Keratinocyte (primary cell): ENCODE results near the gene PPM1M. TPM values are rescaled to one million over a fixed set of nuclear protein-coding genes. Genes with fewer than 3 reads are reported as not detected.

Source experiments
- DNase-seq: peaks from one replicate; pipeline ENCODE4 v3.0.0-alpha.2; 2011; ENCODE audit warnings: low read depth, missing footprints, low spot score
- FAIRE-seq: peaks from 2 replicates; lab custom pipeline; 2011; peaks lifted over from hg19 to GRCh38; lab: Jason Lieb, UNC
- H2AFZ ChIP-seq: 2 replicates; pipeline ENCODE4 v1.6.0; 2012; ENCODE audit warnings: low read length, control low read depth, inconsistent platforms; ENCODE audit not compliant: control insufficient read depth
- H3K27ac ChIP-seq: 2 replicates; pipeline ENCODE4 v1.5.1; 2011; ENCODE audit warnings: low read length; ENCODE audit not compliant: control insufficient read depth, insufficient read depth
- H3K27me3 ChIP-seq: 3 replicates; pipeline ENCODE4 v1.6.0; 2011; ENCODE audit warnings: low read length; ENCODE audit not compliant: control insufficient read depth, insufficient read depth; ENCODE audit errors: extremely low read depth
- H3K36me3 ChIP-seq, 2 experiments: 2 replicates in 1 of 2; 3 replicates in 1 of 2; pipeline ENCODE4 v1.5.1; 2011; ENCODE audit warnings: low read length in 2 of 2, mild to moderate bottlenecking in 1 of 2; ENCODE audit not compliant: control insufficient read depth in 2 of 2, insufficient read depth in 2 of 2; ENCODE audit errors: extremely low read depth in 1 of 2
- H3K4me1 ChIP-seq: 3 replicates; pipeline ENCODE4 v1.5.1; 2011; ENCODE audit warnings: low read length; ENCODE audit not compliant: control insufficient read depth, insufficient read depth; ENCODE audit errors: extremely low read depth
- H3K4me2 ChIP-seq: 3 replicates; pipeline ENCODE4 v1.6.0; 2011; ENCODE audit warnings: low read depth, low read length; ENCODE audit not compliant: control insufficient read depth, insufficient read depth; ENCODE audit errors: extremely low read depth
- H3K4me3 ChIP-seq, 3 experiments: fragments of 200-600 bp in 1 of 3; sonication (generic) in 1 of 3; 2 replicates in 2 of 3; 3 replicates in 1 of 3; pipeline ENCODE4 v1.5.1; 2011 to 2016; ENCODE audit warnings: low read length in 3 of 3, mild to moderate bottlenecking in 3 of 3, control low read depth in 2 of 3, inconsistent platforms in 1 of 3, low read depth in 1 of 3, mixed read lengths in 1 of 3, mixed run types in 1 of 3, moderate library complexity in 1 of 3; ENCODE audit not compliant: control insufficient read depth in 2 of 3, insufficient read depth in 2 of 3; ENCODE audit errors: extremely low read depth in 1 of 3
- H3K79me2 ChIP-seq: 2 replicates; pipeline ENCODE4 v1.6.0; 2012; ENCODE audit warnings: low read length; ENCODE audit not compliant: control insufficient read depth, insufficient read depth
- H3K9ac ChIP-seq: 3 replicates; pipeline ENCODE4 v1.6.0; 2011; ENCODE audit warnings: low read length; ENCODE audit not compliant: control insufficient read depth, insufficient read depth; ENCODE audit errors: extremely low read depth
- H3K9me1 ChIP-seq: 3 replicates; pipeline ENCODE4 v1.6.0; 2011; ENCODE audit warnings: low read length; ENCODE audit not compliant: control insufficient read depth, insufficient read depth; ENCODE audit errors: extremely low read depth
- H3K9me3 ChIP-seq: 2 replicates; pipeline ENCODE4 v1.5.1; 2012; ENCODE audit warnings: low read depth, low read length; ENCODE audit not compliant: control insufficient read depth
- H4K20me1 ChIP-seq: 3 replicates; pipeline ENCODE4 v1.6.0; 2011; ENCODE audit warnings: low read length; ENCODE audit not compliant: control insufficient read depth, insufficient read depth; ENCODE audit errors: extremely low read depth
- CTCF ChIP-seq, 3 experiments: IDR thresholded peaks in 1 of 3; conservative IDR thresholded peaks in 1 of 3; optimal IDR thresholded peaks in 1 of 3; 2 replicates in 2 of 3; 3 replicates in 1 of 3; pipeline versions ENCODE3 to v1.5.1; 2011; ENCODE audit warnings: low read length in 3 of 3, mild to moderate bottlenecking in 3 of 3, moderate library complexity in 2 of 3, control low read depth in 1 of 3, inconsistent platforms in 1 of 3; ENCODE audit not compliant: insufficient read depth in 2 of 3; ENCODE audit errors: extremely low read depth in 1 of 3
- EZH2 ChIP-seq: IDR thresholded peaks from one replicate; pipeline ENCODE4 v1.6.1; 2012; ENCODE audit warnings: inconsistent platforms, mild to moderate bottlenecking, low read length, moderate library complexity
- dilution Hi-C: fragments of 300-500 bp; cut with MboI; formaldehyde crosslinking; loops from one replicate; pipeline ENCODE4 v1.7.0; 2020; ENCODE audit warnings: low sequenced_read_pairs; ENCODE audit not compliant: extremely low pct_ligation_motif_present
- polyA plus RNA-seq, 5 experiments: library from polyadenylated mRNA; depleted of rRNA in 3 of 5; stranded (reverse) in 3 of 5; stranded (forward) in 1 of 5; unstranded in 1 of 5; fragments of >200 nt; gene quantifications; 1 replicate in 1 of 5; 2 replicates in 3 of 5; 3 replicates in 1 of 5; pipeline versions ENCODE4 v1.2.1 to v1.2.3, GENCODE V29; 2011 to 2012; ENCODE audit warnings: missing spikeins in 2 of 5, low read depth in 1 of 5, low replicate concordance in 1 of 5

Gene PPM1M
- polyA plus RNA-seq, 1 donor (not counting 4 experiments of a cell fraction or from before 2014, with no cell fraction given) = 6.4 TPM

GRCh38 chr3:52295671-52296208 is 50.2 kb downstream of the PPM1M start:
- Histone ChIP-seq H3K4me1 (peaks cover 8% of the 10 kb centered on the region), H3K79me2 (no peaks in the 10 kb centered on the region), H3K27me3 (no peaks in the 10 kb centered on the region), H4K20me1 (no peaks in the 10 kb centered on the region), H3K4me3 (no peak overlapping the region), H3K36me3 (peaks cover 5 to 9% of the 10 kb centered on the region in 2 experiments), H3K9me3 (no peaks in the 10 kb centered on the region), H3K9me1 (no peaks in the 10 kb centered on the region), H3K9ac (no peak overlapping the region), H3K4me2 (no peak overlapping the region), H3K27ac (no peak overlapping the region), H2AFZ (no peak overlapping the region)
- TF ChIP-seq EZH2 (no peak), CTCF (optimal IDR thresholded peaks at IDR 0.05 in 1 of 3, IDR thresholded peaks at IDR 0.05 in 1 of 3, conservative IDR thresholded peaks at IDR 0.05 in 1 of 3; ENCODE audit: extremely low read depth in 1 of 3, insufficient read depth in 2 of 3, low read length in 3 of 3) (no peak)
- no peak for FAIRE-seq
- DNase-seq = no peak
- dilution Hi-C loops = no loop called here

GRCh38 chr3:52297242-52298148 is 51.9 kb downstream of the PPM1M start:
- FAIRE-seq (no peak), DNase-seq (no peak)
- no peaks in the 10 kb centered on the region for H3K79me2 ChIP-seq
- peaks cover 10% of the 10 kb centered on the region for H3K4me1 ChIP-seq
- no peaks in the 10 kb centered on the region for H4K20me1 ChIP-seq
- no peaks in the 10 kb centered on the region for H3K9me1 ChIP-seq
- TF ChIP-seq CTCF (optimal IDR thresholded peaks at IDR 0.05 in 1 of 3, IDR thresholded peaks at IDR 0.05 in 1 of 3, conservative IDR thresholded peaks at IDR 0.05 in 1 of 3; ENCODE audit: extremely low read depth in 1 of 3, insufficient read depth in 2 of 3, low read length in 3 of 3) = no peak
- no peak overlapping the region for H3K4me2 ChIP-seq
- H2AFZ ChIP-seq = no peak overlapping the region
- peaks cover 3 to 4% of the 10 kb centered on the region in 2 experiments for H3K36me3 ChIP-seq
- no peaks in the 10 kb centered on the region for H3K9me3 ChIP-seq
- H3K4me3 ChIP-seq = no peak overlapping the region
- H3K27me3 ChIP-seq = no peaks in the 10 kb centered on the region
- dilution Hi-C loops = no loop called here
- no peak overlapping the region for H3K9ac ChIP-seq
- H3K27ac ChIP-seq = no peak overlapping the region
